ENCODE results near the gene MATR3.

The MATR3 gene

GRCh38 chr5:139364466-139364865, 70.9 kb downstream of the MATR3 start:
- TF ChIP-seq REST (IDR thresholded peaks at IDR 0.05; ENCODE audit: insufficient read depth in 1 of 2, low read depth in 2 of 2, low read length in 2 of 2) (no peak), FOXP2 (optimal IDR thresholded peaks at IDR 0.05; ENCODE audit: borderline replicate concordance, extremely low read depth, extremely low read length, insufficient read depth) (no peak), SIN3A (IDR thresholded peaks at IDR 0.05; ENCODE audit: borderline replicate concordance, insufficient read depth, low read length) (no peak), TAF1 (IDR thresholded peaks at IDR 0.05; ENCODE audit: borderline replicate concordance, insufficient read depth, low read length) (no peak), POLR2AphosphoS5 (IDR thresholded peaks at IDR 0.05; ENCODE audit: low read depth, low read length) (no peak)

GRCh38 chr5:139368613-139369012, 75.1 kb downstream of the MATR3 start:
- TF ChIP-seq FOXP2 (optimal IDR thresholded peaks at IDR 0.05; ENCODE audit: borderline replicate concordance, extremely low read depth, extremely low read length, insufficient read depth) = no peak
- no peak for TF ChIP-seq TAF1 (IDR thresholded peaks at IDR 0.05; ENCODE audit: borderline replicate concordance, insufficient read depth, low read length)
- TF ChIP-seq SIN3A (IDR thresholded peaks at IDR 0.05; ENCODE audit: borderline replicate concordance, insufficient read depth, low read length) = no peak

- TF ChIP-seq FOXP2 (optimal IDR thresholded peaks at IDR 0.05; ENCODE audit: borderline replicate concordance, extremely low read depth, extremely low read length, insufficient read depth) = no peak
- TF ChIP-seq SIN3A (IDR thresholded peaks at IDR 0.05; ENCODE audit: borderline replicate concordance, insufficient read depth, low read length) = no peak
- no peak for TF ChIP-seq TAF1 (IDR thresholded peaks at IDR 0.05; ENCODE audit: borderline replicate concordance, insufficient read depth, low read length)
- TF ChIP-seq POLR2AphosphoS5 (IDR thresholded peaks at IDR 0.05; ENCODE audit: low read depth, low read length) = no peak
- no peak for TF ChIP-seq REST (IDR thresholded peaks at IDR 0.05; ENCODE audit: insufficient read depth in 1 of 2, low read depth in 2 of 2, low read length in 2 of 2)
These were observed 75.6 kb downstream of the MATR3 start for GRCh38 chr5:139369181-139369580.

- no peak for TF ChIP-seq POLR2AphosphoS5 (IDR thresholded peaks at IDR 0.05; ENCODE audit: low read depth, low read length)
- TF ChIP-seq REST (IDR thresholded peaks at IDR 0.05; ENCODE audit: insufficient read depth in 1 of 2, low read depth in 2 of 2, low read length in 2 of 2) = no peak
- TF ChIP-seq SIN3A (IDR thresholded peaks at IDR 0.05; ENCODE audit: borderline replicate concordance, insufficient read depth, low read length) = no peak
- no peak for TF ChIP-seq FOXP2 (optimal IDR thresholded peaks at IDR 0.05; ENCODE audit: borderline replicate concordance, extremely low read depth, extremely low read length, insufficient read depth)
- TF ChIP-seq TAF1 (IDR thresholded peaks at IDR 0.05; ENCODE audit: borderline replicate concordance, insufficient read depth, low read length) = no peak
These were observed 78.2 kb downstream of the MATR3 start for GRCh38 chr5:139371482-139372435.

GRCh38 chr5:139374909-139375308, 81.4 kb downstream of the MATR3 start:
- TF ChIP-seq SIN3A (IDR thresholded peaks at IDR 0.05; ENCODE audit: borderline replicate concordance, insufficient read depth, low read length) = no peak
- TF ChIP-seq FOXP2 (optimal IDR thresholded peaks at IDR 0.05; ENCODE audit: borderline replicate concordance, extremely low read depth, extremely low read length, insufficient read depth) = no peak
- TF ChIP-seq TAF1 (IDR thresholded peaks at IDR 0.05; ENCODE audit: borderline replicate concordance, insufficient read depth, low read length) = no peak
- no peak for TF ChIP-seq REST (IDR thresholded peaks at IDR 0.05; ENCODE audit: insufficient read depth in 1 of 2, low read depth in 2 of 2, low read length in 2 of 2)
- no peak for TF ChIP-seq POLR2AphosphoS5 (IDR thresholded peaks at IDR 0.05; ENCODE audit: low read depth, low read length)
